Nephron progenitor cell (in vitro differentiated cells): Measurements from ENCODE around the gene MFNG.

ENCODE experiments used
- DNase-seq: peaks from one replicate; pipeline ENCODE4 v3.0.0; 2021
- H3K27ac Mint-ChIP-seq: 2 replicates; pipeline ENCODE4 v1.8.0; 2021; ENCODE audit warnings: mild to moderate bottlenecking, moderate library complexity, mixed read lengths
- H3K27me3 Mint-ChIP-seq: 2 replicates; pipeline ENCODE4 v1.8.0; 2021; ENCODE audit warnings: mild to moderate bottlenecking, low read depth, mixed read lengths; ENCODE audit not compliant: poor library complexity
- H3K36me3 Mint-ChIP-seq: 2 replicates; pipeline ENCODE4 v1.8.0; 2021; ENCODE audit warnings: low read depth, mixed read lengths
- H3K4me1 Mint-ChIP-seq: 2 replicates; pipeline ENCODE4 v1.8.0; 2021; ENCODE audit warnings: mixed read lengths
- H3K4me3 Mint-ChIP-seq: 2 replicates; pipeline ENCODE4 v1.8.0; 2021; ENCODE audit warnings: mild to moderate bottlenecking, moderate library complexity, mixed read lengths
- H3K9me3 Mint-ChIP-seq: 2 replicates; pipeline ENCODE4 v1.8.0; 2021; ENCODE audit warnings: mild to moderate bottlenecking, moderate library complexity, mixed read lengths
- CTCF ChIP-seq: fragments of 200-600 bp; sonication (generic); IDR thresholded peaks from 2 replicates; pipeline ENCODE4 v1.5.0; 2021; ENCODE audit warnings: antibody characterized with exemption

MFNG gene

GRCh38 chr22:37499027-37499707 lies 13.0 kb upstream of the MFNG start:
- no peak for DNase-seq
- no peak for TF ChIP-seq CTCF
- Mint-ChIP-seq H3K36me3 (no peaks in the 10 kb centered on the region), H3K27me3 (peaks cover 3% of the 10 kb centered on the region), H3K27ac (no peak overlapping the region), H3K4me1 (peaks cover 60% of the 10 kb centered on the region), H3K4me3 (no peak overlapping the region), H3K9me3 (no peaks in the 10 kb centered on the region)

- TF ChIP-seq CTCF, result peak; percentile 67
- no peak overlapping the region for H3K27ac Mint-ChIP-seq
- peaks cover 4% of the 10 kb centered on the region for H3K36me3 Mint-ChIP-seq
- H3K4me1 Mint-ChIP-seq, result peaks cover 54% of the 10 kb centered on the region
- H3K9me3 Mint-ChIP-seq, result no peaks in the 10 kb centered on the region
- DNase-seq, result peak; percentile 75
- H3K27me3 Mint-ChIP-seq, result peaks cover 3% of the 10 kb centered on the region
- no peak overlapping the region for H3K4me3 Mint-ChIP-seq
These were observed 12.2 kb upstream of the MFNG start for GRCh38 chr22:37498289-37498909.

- no peak overlapping the region for H3K4me3 Mint-ChIP-seq
- peaks cover 3% of the 10 kb centered on the region for H3K27me3 Mint-ChIP-seq
- DNase-seq, result no peak
- peaks cover 50% of the 10 kb centered on the region for H3K4me1 Mint-ChIP-seq
- peaks cover 4% of the 10 kb centered on the region for H3K36me3 Mint-ChIP-seq
- H3K9me3 Mint-ChIP-seq, result no peaks in the 10 kb centered on the region
- H3K27ac Mint-ChIP-seq, result no peak overlapping the region
- no peak for TF ChIP-seq CTCF
These were observed 10.9 kb upstream of the MFNG start for GRCh38 chr22:37497062-37497599.

GRCh38 chr22:37496651-37497050 lies 10.5 kb upstream of the MFNG start:
- TF ChIP-seq CTCF, result no peak
- DNase-seq, result no peak
- H3K4me3 Mint-ChIP-seq, result no peak overlapping the region
- peaks cover 3% of the 10 kb centered on the region for H3K27me3 Mint-ChIP-seq
- no peaks in the 10 kb centered on the region for H3K9me3 Mint-ChIP-seq
- H3K27ac Mint-ChIP-seq, result no peak overlapping the region
- peaks cover 45% of the 10 kb centered on the region for H3K4me1 Mint-ChIP-seq
- peaks cover 4% of the 10 kb centered on the region for H3K36me3 Mint-ChIP-seq

GRCh38 chr22:37493979-37494378 lies 7.8 kb upstream of the MFNG start:
- Mint-ChIP-seq H3K27me3 (peaks cover 3% of the 10 kb centered on the region), H3K4me1 (peaks cover 45% of the 10 kb centered on the region), H3K36me3 (peaks cover 10% of the 10 kb centered on the region), H3K27ac (no peak overlapping the region), H3K4me3 (no peak overlapping the region), H3K9me3 (no peaks in the 10 kb centered on the region)
- TF ChIP-seq CTCF, result no peak
- DNase-seq, result no peak
